Panc1 (cell line): Measurements from ENCODE around the gene TRAM2.

ENCODE experiments used
- POLR2AphosphoS5 ChIP-seq: IDR thresholded peaks from 2 replicates; pipeline ENCODE4 v1.6.1; 2012; ENCODE audit warnings: mild to moderate bottlenecking, low read depth, low read length, moderate library complexity
- TCF7L2 ChIP-seq: IDR thresholded peaks from 2 replicates; pipeline ENCODE4 v1.6.1; 2011; ENCODE audit warnings: mild to moderate bottlenecking, low read depth, low read length, inconsistent platforms
- TF ChIP-seq, protein P1 (sequence below): fragments of 450-650 bp; IDR thresholded peaks from 2 replicates; pipeline ENCODE4 v1.5.1; 2017; ENCODE audit warnings: mild to moderate bottlenecking
- TF ChIP-seq, protein P2 (sequence below), 2 experiments: IDR thresholded peaks; 2 replicates each; pipeline ENCODE4 v1.6.1; 2011 to 2012; ENCODE audit warnings: low read depth in 2 of 2, control low read depth in 1 of 2, low read length in 1 of 2, mild to moderate bottlenecking in 1 of 2, moderate library complexity in 1 of 2; ENCODE audit not compliant: insufficient read depth in 1 of 2

DNA sequence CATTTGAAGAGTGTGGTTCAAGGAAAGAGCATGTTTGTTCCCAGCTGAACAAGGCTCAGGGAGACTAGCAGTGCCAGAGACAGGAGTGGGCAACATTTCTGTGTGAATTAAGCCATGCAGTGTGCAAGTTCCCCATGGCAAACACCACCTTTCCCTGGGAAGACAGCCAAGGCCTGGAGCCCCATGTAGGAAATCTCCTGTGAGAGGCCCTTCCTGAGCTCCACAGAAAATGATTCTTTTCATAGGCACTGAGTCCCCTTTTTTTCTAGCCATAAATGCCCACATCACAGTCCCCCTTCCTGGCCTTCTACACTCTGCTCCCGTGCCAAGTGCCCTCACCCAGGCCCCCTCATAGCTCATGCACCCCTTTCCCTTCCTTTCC, 11.8 kb upstream of the TRAM2 start:
- TF ChIP-seq, protein P1, sequence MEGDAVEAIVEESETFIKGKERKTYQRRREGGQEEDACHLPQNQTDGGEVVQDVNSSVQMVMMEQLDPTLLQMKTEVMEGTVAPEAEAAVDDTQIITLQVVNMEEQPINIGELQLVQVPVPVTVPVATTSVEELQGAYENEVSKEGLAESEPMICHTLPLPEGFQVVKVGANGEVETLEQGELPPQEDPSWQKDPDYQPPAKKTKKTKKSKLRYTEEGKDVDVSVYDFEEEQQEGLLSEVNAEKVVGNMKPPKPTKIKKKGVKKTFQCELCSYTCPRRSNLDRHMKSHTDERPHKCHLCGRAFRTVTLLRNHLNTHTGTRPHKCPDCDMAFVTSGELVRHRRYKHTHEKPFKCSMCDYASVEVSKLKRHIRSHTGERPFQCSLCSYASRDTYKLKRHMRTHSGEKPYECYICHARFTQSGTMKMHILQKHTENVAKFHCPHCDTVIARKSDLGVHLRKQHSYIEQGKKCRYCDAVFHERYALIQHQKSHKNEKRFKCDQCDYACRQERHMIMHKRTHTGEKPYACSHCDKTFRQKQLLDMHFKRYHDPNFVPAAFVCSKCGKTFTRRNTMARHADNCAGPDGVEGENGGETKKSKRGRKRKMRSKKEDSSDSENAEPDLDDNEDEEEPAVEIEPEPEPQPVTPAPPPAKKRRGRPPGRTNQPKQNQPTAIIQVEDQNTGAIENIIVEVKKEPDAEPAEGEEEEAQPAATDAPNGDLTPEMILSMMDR, result no peak
- TF ChIP-seq TCF7L2 (no peak), POLR2AphosphoS5 (no peak)
- TF ChIP-seq, protein P2, sequence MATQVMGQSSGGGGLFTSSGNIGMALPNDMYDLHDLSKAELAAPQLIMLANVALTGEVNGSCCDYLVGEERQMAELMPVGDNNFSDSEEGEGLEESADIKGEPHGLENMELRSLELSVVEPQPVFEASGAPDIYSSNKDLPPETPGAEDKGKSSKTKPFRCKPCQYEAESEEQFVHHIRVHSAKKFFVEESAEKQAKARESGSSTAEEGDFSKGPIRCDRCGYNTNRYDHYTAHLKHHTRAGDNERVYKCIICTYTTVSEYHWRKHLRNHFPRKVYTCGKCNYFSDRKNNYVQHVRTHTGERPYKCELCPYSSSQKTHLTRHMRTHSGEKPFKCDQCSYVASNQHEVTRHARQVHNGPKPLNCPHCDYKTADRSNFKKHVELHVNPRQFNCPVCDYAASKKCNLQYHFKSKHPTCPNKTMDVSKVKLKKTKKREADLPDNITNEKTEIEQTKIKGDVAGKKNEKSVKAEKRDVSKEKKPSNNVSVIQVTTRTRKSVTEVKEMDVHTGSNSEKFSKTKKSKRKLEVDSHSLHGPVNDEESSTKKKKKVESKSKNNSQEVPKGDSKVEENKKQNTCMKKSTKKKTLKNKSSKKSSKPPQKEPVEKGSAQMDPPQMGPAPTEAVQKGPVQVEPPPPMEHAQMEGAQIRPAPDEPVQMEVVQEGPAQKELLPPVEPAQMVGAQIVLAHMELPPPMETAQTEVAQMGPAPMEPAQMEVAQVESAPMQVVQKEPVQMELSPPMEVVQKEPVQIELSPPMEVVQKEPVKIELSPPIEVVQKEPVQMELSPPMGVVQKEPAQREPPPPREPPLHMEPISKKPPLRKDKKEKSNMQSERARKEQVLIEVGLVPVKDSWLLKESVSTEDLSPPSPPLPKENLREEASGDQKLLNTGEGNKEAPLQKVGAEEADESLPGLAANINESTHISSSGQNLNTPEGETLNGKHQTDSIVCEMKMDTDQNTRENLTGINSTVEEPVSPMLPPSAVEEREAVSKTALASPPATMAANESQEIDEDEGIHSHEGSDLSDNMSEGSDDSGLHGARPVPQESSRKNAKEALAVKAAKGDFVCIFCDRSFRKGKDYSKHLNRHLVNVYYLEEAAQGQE (IDR thresholded peaks at IDR 0.05; ENCODE audit: insufficient read depth in 1 of 2, low read depth in 2 of 2, low read length in 1 of 2), result no peak
